GM23338 (cell line): Measurements from ENCODE around the gene UFSP1. TPM values are rescaled to one million over a fixed set of nuclear protein-coding genes. Genes with fewer than 3 reads are reported as not detected.

Source experiments
- ATAC-seq: fragments of 200-7000 bp; cut with Tn5 transposase; 3 replicates; pipeline ENCODE4 v1.9.1; 2020
- DNase-seq: peaks from one replicate; pipeline ENCODE4 v3.0.0-alpha.2; 2015; ENCODE audit warnings: low spot score
- H2AFZ ChIP-seq: fragments of 200-600 bp; sonication (generic); 2 replicates; pipeline ENCODE4 v1.8.0; 2016; ENCODE audit warnings: antibody characterized with exemption, mild to moderate bottlenecking, moderate library complexity
- H3F3A ChIP-seq: fragments of 200-600 bp; sonication (generic); replicated peaks from 2 replicates; pipeline ENCODE4 v1.8.0; 2017; ENCODE audit warnings: antibody characterized with exemption, mixed run types, low read depth
- H3K27ac ChIP-seq: fragments of 200-600 bp; sonication (generic); 2 replicates; pipeline ENCODE4 v1.6.1; 2016; ENCODE audit warnings: low read depth
- H3K27me3 ChIP-seq: fragments of 200-600 bp; sonication (generic); 2 replicates; pipeline ENCODE4 v1.8.0; 2016; ENCODE audit warnings: mild to moderate bottlenecking, mixed run types, moderate library complexity; ENCODE audit not compliant: insufficient read depth
- H3K36me3 ChIP-seq: fragments of 200-600 bp; sonication (generic); 2 replicates; pipeline ENCODE4 v1.8.0; 2016; ENCODE audit warnings: mild to moderate bottlenecking; ENCODE audit not compliant: insufficient read depth
- H3K4me1 ChIP-seq: fragments of 200-600 bp; sonication (generic); 2 replicates; pipeline ENCODE4 v1.8.0; 2016; ENCODE audit warnings: mild to moderate bottlenecking, moderate library complexity; ENCODE audit not compliant: insufficient read depth
- H3K4me2 ChIP-seq: fragments of 200-600 bp; sonication (generic); 2 replicates; pipeline ENCODE4 v1.7.1; 2017; ENCODE audit warnings: mixed run types
- H3K4me3 ChIP-seq: fragments of 200-600 bp; sonication (generic); 2 replicates; pipeline ENCODE4 v1.6.1; 2016; ENCODE audit warnings: mixed run types
- H3K79me2 ChIP-seq: fragments of 200-600 bp; sonication (generic); replicated peaks from 2 replicates; pipeline ENCODE4 v1.8.0; 2017; ENCODE audit warnings: mild to moderate bottlenecking; ENCODE audit not compliant: insufficient read depth
- H3K9me2 ChIP-seq: fragments of 200-600 bp; sonication (generic); 2 replicates; pipeline ENCODE4 v1.8.0; 2017; ENCODE audit not compliant: insufficient read depth
- H4K20me1 ChIP-seq: fragments of 200-600 bp; sonication (generic); replicated peaks from 2 replicates; pipeline ENCODE4 v1.8.0; 2017; ENCODE audit warnings: mild to moderate bottlenecking; ENCODE audit not compliant: insufficient read depth
- H3K27ac Mint-ChIP-seq: 2 replicates; pipeline ENCODE4 v1.8.0; 2020; ENCODE audit warnings: inconsistent platforms, mild to moderate bottlenecking, moderate library complexity, mixed read lengths
- H3K27me3 Mint-ChIP-seq: 3 replicates; pipeline ENCODE4 v1.8.0; 2022; ENCODE audit warnings: low read depth, mild to moderate bottlenecking, moderate library complexity, mixed read lengths, inconsistent platforms; ENCODE audit not compliant: insufficient read depth, poor library complexity
- H3K36me3 Mint-ChIP-seq: 3 replicates; pipeline ENCODE4 v1.8.0; 2021; ENCODE audit warnings: low read depth, mild to moderate bottlenecking, inconsistent platforms, moderate library complexity, mixed read lengths
- H3K4me1 Mint-ChIP-seq: 3 replicates; pipeline ENCODE4 v1.8.0; 2020; ENCODE audit warnings: mild to moderate bottlenecking, inconsistent platforms, mixed read lengths
- H3K4me3 Mint-ChIP-seq: 3 replicates; pipeline ENCODE4 v1.8.0; 2021; ENCODE audit warnings: moderate library complexity, mild to moderate bottlenecking, inconsistent platforms, mixed read lengths
- H3K9me3 Mint-ChIP-seq: 3 replicates; pipeline ENCODE4 v1.8.0; 2020; ENCODE audit warnings: moderate library complexity, mild to moderate bottlenecking, inconsistent platforms, mixed read lengths
- CREB1 ChIP-seq: fragments of 250-450 bp; sonication (Bioruptor Pico); IDR thresholded peaks from 2 replicates; pipeline ENCODE4 v1.5.0; 2020; ENCODE audit warnings: low read depth, mild to moderate bottlenecking, moderate library complexity
- EZH2 ChIP-seq: fragments of 200-600 bp; sonication (generic); IDR thresholded peaks from one replicate; pipeline ENCODE4 v1.8.0; 2017; ENCODE audit warnings: antibody characterized with exemption, mild to moderate bottlenecking, low read depth; ENCODE audit not compliant: unreplicated experiment
- EZH2phosphoT487 ChIP-seq: fragments of 200-600 bp; sonication (generic); IDR thresholded peaks from one replicate; pipeline ENCODE4 v1.8.1; 2018; ENCODE audit warnings: antibody characterized with exemption; ENCODE audit not compliant: unreplicated experiment
- NANOG ChIP-seq: IDR thresholded peaks from 2 replicates; pipeline ENCODE4 v1.6.1; 2016; ENCODE audit warnings: antibody characterized with exemption, borderline replicate concordance
- STAT1 ChIP-seq: IDR thresholded peaks from one replicate; pipeline ENCODE4 v1.6.1; 2016; ENCODE audit warnings: antibody characterized with exemption; ENCODE audit not compliant: unreplicated experiment
- ZNF114 ChIP-seq: fragments of 250-450 bp; sonication (Bioruptor Pico); IDR thresholded peaks from 2 replicates; pipeline ENCODE4 v1.5.0; 2020; ENCODE audit warnings: mild to moderate bottlenecking, moderate library complexity
- polyA plus RNA-seq: library from polyadenylated mRNA; unstranded; fragments of >200 nt; fragmentation: Nextera tagmentation; extraction: Ambion mirVana; gene quantifications from 2 replicates; pipeline ENCODE4 v1.2.1, GENCODE V29; 2016
- total RNA-seq: library from RNA; depleted of rRNA; stranded (reverse); fragments of >200 nt; shearing (Covaris generic); gene quantifications from 2 replicates; pipeline ENCODE4 v1.2.3, GENCODE V29; 2014
- TF ChIP-seq, protein P1 (sequence below), 2 experiments: fragments of 200-600 bp in 1 of 2; sonication (generic) in 1 of 2; conservative IDR thresholded peaks; 2 replicates each; pipeline versions ENCODE4 v1.5.1 to v1.6.1; 2016 to 2017; ENCODE audit warnings: antibody characterized with exemption in 2 of 2, low read depth in 2 of 2, mild to moderate bottlenecking in 2 of 2, moderate library complexity in 1 of 2
- TF ChIP-seq, protein P2 (sequence below): IDR thresholded peaks from one replicate; pipeline ENCODE4 v1.6.1; 2018; ENCODE audit warnings: antibody characterized with exemption; ENCODE audit not compliant: unreplicated experiment
- TF ChIP-seq, protein P3 (sequence below): IDR thresholded peaks from 2 replicates; pipeline ENCODE4 v1.6.1; 2016; ENCODE audit warnings: antibody characterized with exemption
- TF ChIP-seq, protein P4 (sequence below): fragments of 250-450 bp; sonication (Bioruptor Pico); IDR thresholded peaks from 2 replicates; pipeline ENCODE4 v1.5.0; 2020; ENCODE audit warnings: mild to moderate bottlenecking, moderate library complexity

UFSP1 gene
- total and polyA plus RNA-seq, 2 experiments from 2014 or later, result 2.0 to 11.8 TPM

DNA sequence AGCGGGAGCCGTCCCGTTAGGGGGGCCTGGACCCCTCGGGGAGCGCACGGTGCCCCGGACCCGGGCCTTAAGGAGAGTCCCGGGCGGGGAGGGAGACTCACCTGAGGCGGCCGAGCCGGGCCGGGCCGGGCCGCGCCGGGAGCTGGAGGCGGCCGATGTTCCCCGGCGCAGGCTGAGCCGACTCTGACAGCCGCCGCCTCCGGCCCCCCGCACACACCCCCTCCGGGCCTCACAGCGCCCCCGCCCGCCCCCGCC lies 6.1 kb upstream of the UFSP1 start, which contains the start of gene ACHE:
Gene ACHE, minus strand, starts transcription at position 188 of the 255 bp plus-strand sequence. CDS start 1,656 bp downstream, outside the sequence.
- Mint-ChIP-seq H3K27ac (no peak within 1 kb of the TSS), H3K9me3 (peaks cover 8% of the 10 kb centered on the region; the same call in 2 of the 3 replicates), H3K4me3 (peak within 1 kb of the TSS; percentile 68), H3K4me1 (peaks cover 23% of the 10 kb centered on the region), H3K36me3 (no peaks in the 10 kb centered on the region; the same call in 2 of the 3 replicates), H3K27me3 (peaks cover 40% of the 10 kb centered on the region)
- Histone ChIP-seq H3K36me3 (no peaks in the 10 kb centered on the region), H3F3A (peaks cover 7% of the 10 kb centered on the region; the same call in 1 of the 2 replicates), H3K27ac (no peak within 1 kb of the TSS), H3K4me1 (peaks cover 8% of the 10 kb centered on the region; the same call in 1 of the 2 replicates), H4K20me1 (no peaks in the 10 kb centered on the region), H3K4me2 (peak within 1 kb of the TSS; percentile 96), H2AFZ (peak within 1 kb of the TSS; percentile 78), H3K9me2 (no peaks in the 10 kb centered on the region), H3K4me3 (peak within 1 kb of the TSS; percentile 73), H3K27me3 (peaks cover 35% of the 10 kb centered on the region), H3K79me2 (no peaks in the 10 kb centered on the region)
- ATAC-seq (peak; percentile 39), DNase-seq (peak; percentile 64)
- TF ChIP-seq ZNF114 (CRISPR knock-in tag) (no peak), CREB1 (CRISPR knock-in tag) (no peak), NANOG (no peak), STAT1 (no peak), EZH2 (no peak), EZH2phosphoT487 (no peak)
- TF ChIP-seq, protein P1, sequence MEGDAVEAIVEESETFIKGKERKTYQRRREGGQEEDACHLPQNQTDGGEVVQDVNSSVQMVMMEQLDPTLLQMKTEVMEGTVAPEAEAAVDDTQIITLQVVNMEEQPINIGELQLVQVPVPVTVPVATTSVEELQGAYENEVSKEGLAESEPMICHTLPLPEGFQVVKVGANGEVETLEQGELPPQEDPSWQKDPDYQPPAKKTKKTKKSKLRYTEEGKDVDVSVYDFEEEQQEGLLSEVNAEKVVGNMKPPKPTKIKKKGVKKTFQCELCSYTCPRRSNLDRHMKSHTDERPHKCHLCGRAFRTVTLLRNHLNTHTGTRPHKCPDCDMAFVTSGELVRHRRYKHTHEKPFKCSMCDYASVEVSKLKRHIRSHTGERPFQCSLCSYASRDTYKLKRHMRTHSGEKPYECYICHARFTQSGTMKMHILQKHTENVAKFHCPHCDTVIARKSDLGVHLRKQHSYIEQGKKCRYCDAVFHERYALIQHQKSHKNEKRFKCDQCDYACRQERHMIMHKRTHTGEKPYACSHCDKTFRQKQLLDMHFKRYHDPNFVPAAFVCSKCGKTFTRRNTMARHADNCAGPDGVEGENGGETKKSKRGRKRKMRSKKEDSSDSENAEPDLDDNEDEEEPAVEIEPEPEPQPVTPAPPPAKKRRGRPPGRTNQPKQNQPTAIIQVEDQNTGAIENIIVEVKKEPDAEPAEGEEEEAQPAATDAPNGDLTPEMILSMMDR (conservative IDR thresholded peaks at IDR 0.05; ENCODE audit: low read depth in 2 of 2), result no peak
- TF ChIP-seq, protein P2, sequence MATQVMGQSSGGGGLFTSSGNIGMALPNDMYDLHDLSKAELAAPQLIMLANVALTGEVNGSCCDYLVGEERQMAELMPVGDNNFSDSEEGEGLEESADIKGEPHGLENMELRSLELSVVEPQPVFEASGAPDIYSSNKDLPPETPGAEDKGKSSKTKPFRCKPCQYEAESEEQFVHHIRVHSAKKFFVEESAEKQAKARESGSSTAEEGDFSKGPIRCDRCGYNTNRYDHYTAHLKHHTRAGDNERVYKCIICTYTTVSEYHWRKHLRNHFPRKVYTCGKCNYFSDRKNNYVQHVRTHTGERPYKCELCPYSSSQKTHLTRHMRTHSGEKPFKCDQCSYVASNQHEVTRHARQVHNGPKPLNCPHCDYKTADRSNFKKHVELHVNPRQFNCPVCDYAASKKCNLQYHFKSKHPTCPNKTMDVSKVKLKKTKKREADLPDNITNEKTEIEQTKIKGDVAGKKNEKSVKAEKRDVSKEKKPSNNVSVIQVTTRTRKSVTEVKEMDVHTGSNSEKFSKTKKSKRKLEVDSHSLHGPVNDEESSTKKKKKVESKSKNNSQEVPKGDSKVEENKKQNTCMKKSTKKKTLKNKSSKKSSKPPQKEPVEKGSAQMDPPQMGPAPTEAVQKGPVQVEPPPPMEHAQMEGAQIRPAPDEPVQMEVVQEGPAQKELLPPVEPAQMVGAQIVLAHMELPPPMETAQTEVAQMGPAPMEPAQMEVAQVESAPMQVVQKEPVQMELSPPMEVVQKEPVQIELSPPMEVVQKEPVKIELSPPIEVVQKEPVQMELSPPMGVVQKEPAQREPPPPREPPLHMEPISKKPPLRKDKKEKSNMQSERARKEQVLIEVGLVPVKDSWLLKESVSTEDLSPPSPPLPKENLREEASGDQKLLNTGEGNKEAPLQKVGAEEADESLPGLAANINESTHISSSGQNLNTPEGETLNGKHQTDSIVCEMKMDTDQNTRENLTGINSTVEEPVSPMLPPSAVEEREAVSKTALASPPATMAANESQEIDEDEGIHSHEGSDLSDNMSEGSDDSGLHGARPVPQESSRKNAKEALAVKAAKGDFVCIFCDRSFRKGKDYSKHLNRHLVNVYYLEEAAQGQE, result no peak
- TF ChIP-seq, protein P3, sequence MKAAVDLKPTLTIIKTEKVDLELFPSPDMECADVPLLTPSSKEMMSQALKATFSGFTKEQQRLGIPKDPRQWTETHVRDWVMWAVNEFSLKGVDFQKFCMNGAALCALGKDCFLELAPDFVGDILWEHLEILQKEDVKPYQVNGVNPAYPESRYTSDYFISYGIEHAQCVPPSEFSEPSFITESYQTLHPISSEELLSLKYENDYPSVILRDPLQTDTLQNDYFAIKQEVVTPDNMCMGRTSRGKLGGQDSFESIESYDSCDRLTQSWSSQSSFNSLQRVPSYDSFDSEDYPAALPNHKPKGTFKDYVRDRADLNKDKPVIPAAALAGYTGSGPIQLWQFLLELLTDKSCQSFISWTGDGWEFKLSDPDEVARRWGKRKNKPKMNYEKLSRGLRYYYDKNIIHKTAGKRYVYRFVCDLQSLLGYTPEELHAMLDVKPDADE, result no peak
- TF ChIP-seq, protein P4, sequence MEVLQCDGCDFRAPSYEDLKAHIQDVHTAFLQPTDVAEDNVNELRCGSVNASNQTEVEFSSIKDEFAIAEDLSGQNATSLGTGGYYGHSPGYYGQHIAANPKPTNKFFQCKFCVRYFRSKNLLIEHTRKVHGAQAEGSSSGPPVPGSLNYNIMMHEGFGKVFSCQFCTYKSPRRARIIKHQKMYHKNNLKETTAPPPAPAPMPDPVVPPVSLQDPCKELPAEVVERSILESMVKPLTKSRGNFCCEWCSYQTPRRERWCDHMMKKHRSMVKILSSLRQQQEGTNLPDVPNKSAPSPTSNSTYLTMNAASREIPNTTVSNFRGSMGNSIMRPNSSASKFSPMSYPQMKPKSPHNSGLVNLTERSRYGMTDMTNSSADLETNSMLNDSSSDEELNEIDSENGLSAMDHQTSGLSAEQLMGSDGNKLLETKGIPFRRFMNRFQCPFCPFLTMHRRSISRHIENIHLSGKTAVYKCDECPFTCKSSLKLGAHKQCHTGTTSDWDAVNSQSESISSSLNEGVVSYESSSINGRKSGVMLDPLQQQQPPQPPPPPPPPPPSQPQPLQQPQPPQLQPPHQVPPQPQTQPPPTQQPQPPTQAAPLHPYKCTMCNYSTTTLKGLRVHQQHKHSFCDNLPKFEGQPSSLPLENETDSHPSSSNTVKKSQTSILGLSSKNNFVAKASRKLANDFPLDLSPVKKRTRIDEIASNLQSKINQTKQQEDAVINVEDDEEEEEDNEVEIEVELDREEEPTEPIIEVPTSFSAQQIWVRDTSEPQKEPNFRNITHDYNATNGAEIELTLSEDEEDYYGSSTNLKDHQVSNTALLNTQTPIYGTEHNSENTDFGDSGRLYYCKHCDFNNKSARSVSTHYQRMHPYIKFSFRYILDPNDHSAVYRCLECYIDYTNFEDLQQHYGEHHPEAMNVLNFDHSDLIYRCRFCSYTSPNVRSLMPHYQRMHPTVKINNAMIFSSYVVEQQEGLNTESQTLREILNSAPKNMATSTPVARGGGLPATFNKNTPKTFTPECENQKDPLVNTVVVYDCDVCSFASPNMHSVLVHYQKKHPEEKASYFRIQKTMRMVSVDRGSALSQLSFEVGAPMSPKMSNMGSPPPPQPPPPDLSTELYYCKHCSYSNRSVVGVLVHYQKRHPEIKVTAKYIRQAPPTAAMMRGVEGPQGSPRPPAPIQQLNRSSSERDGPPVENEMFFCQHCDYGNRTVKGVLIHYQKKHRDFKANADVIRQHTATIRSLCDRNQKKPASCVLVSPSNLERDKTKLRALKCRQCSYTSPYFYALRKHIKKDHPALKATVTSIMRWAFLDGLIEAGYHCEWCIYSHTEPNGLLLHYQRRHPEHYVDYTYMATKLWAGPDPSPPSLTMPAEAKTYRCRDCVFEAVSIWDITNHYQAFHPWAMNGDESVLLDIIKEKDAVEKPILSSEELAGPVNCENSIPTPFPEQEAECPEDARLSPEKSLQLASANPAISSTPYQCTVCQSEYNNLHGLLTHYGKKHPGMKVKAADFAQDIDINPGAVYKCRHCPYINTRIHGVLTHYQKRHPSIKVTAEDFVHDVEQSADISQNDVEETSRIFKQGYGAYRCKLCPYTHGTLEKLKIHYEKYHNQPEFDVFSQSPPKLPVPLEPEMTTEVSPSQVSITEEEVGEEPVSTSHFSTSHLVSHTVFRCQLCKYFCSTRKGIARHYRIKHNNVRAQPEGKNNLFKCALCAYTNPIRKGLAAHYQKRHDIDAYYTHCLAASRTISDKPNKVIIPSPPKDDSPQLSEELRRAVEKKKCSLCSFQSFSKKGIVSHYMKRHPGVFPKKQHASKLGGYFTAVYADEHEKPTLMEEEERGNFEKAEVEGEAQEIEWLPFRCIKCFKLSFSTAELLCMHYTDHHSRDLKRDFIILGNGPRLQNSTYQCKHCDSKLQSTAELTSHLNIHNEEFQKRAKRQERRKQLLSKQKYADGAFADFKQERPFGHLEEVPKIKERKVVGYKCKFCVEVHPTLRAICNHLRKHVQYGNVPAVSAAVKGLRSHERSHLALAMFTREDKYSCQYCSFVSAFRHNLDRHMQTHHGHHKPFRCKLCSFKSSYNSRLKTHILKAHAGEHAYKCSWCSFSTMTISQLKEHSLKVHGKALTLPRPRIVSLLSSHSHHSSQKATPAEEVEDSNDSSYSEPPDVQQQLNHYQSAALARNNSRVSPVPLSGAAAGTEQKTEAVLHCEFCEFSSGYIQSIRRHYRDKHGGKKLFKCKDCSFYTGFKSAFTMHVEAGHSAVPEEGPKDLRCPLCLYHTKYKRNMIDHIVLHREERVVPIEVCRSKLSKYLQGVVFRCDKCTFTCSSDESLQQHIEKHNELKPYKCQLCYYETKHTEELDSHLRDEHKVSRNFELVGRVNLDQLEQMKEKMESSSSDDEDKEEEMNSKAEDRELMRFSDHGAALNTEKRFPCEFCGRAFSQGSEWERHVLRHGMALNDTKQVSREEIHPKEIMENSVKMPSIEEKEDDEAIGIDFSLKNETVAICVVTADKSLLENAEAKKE, result no peak
